Tibial artery (tissue), 4 donors: ENCODE data around the gene DACH1.

Experiments used
- DNase-seq, 2 donors: peaks; one replicate each; pipeline ENCODE4 v3.0.0-alpha.2; 2019
- H3K27ac ChIP-seq, 2 donors: fragments of 200-600 bp; sonication (generic) in 1 of 2; 1 replicate in 1 of 2; 2 replicates in 1 of 2; pipeline ENCODE4 v1.5.1; 2018 to 2019; ENCODE audit warnings: mild to moderate bottlenecking in 1 of 2
- H3K27me3 ChIP-seq, 2 donors: fragments of 200-600 bp; sonication (generic) in 1 of 2; one replicate each; pipeline versions ENCODE4 v1.5.1 to v1.6.0; 2016 to 2019
- H3K36me3 ChIP-seq, 3 donors: fragments of 200-600 bp; sonication (generic) in 2 of 3; one replicate each; pipeline ENCODE4 v1.5.1; 2016 to 2019; ENCODE audit warnings: mild to moderate bottlenecking in 2 of 3
- H3K4me1 ChIP-seq, 4 donors: fragments of 200-600 bp; sonication (generic) in 2 of 4; 1 replicate in 3 of 4; 2 replicates in 1 of 4; pipeline ENCODE4 v1.5.1; 2016 to 2019
- H3K4me3 ChIP-seq, 2 donors: fragments of 200-600 bp; sonication (generic) in 1 of 2; 1 replicate in 1 of 2; 2 replicates in 1 of 2; pipeline ENCODE4 v1.5.1; 2018 to 2019; ENCODE audit warnings: mild to moderate bottlenecking in 2 of 2
- H3K9me3 ChIP-seq, 3 donors: fragments of 200-600 bp; sonication (generic) in 1 of 3; one replicate each; pipeline ENCODE4 v1.5.1; 2016 to 2019
- intact Hi-C: fragments of 100-400 bp; cut with DNase I; formaldehyde crosslinking; loops from one replicate; pipeline ENCODE4 v1.15.0; 2023; ENCODE audit warnings: low total_unique reads
- TF ChIP-seq, protein P1 (sequence below), 2 experiments: fragments of 200-600 bp in 1 of 2; fragments of 450-650 bp in 1 of 2; IDR thresholded peaks; one replicate each; pipeline ENCODE4 v1.5.1; 2017 to 2019; ENCODE audit warnings: antibody characterized with exemption in 2 of 2, mild to moderate bottlenecking in 1 of 2, moderate library complexity in 1 of 2

DACH1 gene

DNA sequence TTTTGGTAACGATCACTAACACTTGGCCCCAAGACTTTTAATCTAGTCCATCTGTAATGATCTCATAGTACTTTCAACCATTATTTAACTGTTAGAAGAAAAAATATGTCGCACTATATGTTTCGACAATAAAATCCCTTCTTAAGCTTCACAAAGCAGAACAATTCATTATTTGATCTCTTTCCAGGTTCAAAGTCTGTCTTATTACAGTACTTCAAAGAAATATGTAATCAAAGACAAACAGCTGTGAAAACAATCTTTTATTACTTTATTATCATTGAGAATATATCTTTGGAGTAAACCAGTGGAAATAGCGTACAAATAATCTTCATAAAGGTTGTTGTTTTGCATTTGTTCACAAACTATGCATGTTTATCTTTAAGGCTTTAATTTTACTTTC is 93.5 kb downstream of the DACH1 start:
- intact Hi-C loops: no loop called here
- H3K36me3 ChIP-seq: no peaks in the 10 kb centered on the region
- H3K9me3 ChIP-seq: no peaks in the 10 kb centered on the region
- no peak for DNase-seq
- no peaks in the 10 kb centered on the region for H3K27me3 ChIP-seq
- H3K27ac ChIP-seq: no peak overlapping the region
- no peaks in the 10 kb centered on the region for H3K4me1 ChIP-seq
- TF ChIP-seq, protein P1, sequence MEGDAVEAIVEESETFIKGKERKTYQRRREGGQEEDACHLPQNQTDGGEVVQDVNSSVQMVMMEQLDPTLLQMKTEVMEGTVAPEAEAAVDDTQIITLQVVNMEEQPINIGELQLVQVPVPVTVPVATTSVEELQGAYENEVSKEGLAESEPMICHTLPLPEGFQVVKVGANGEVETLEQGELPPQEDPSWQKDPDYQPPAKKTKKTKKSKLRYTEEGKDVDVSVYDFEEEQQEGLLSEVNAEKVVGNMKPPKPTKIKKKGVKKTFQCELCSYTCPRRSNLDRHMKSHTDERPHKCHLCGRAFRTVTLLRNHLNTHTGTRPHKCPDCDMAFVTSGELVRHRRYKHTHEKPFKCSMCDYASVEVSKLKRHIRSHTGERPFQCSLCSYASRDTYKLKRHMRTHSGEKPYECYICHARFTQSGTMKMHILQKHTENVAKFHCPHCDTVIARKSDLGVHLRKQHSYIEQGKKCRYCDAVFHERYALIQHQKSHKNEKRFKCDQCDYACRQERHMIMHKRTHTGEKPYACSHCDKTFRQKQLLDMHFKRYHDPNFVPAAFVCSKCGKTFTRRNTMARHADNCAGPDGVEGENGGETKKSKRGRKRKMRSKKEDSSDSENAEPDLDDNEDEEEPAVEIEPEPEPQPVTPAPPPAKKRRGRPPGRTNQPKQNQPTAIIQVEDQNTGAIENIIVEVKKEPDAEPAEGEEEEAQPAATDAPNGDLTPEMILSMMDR (IDR thresholded peaks at IDR 0.05): no peak
- no peak overlapping the region for H3K4me3 ChIP-seq

DNA sequence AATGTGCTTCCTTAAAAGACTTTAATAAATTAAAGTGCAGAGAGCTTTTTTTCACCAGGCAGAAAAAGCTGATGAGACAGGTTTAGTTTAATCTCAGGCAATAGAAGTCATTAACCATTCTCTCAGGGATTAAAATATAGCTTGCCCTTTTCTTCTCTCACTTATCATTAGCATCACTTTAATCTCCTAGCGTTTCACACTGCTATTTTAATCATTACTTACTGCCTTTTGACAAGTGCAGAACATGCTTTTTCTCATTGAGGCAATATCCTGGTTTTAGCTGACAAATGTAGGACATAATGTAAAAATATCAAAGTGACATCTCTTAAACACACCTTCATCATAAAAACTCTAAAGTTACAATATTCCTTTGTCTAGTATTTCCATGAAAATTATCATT is 94.6 kb downstream of the DACH1 start:
- TF ChIP-seq, protein P1 (IDR thresholded peaks at IDR 0.05): no peak
- intact Hi-C loops: no loop called here
- Histone ChIP-seq H3K27me3 (no peaks in the 10 kb centered on the region), H3K9me3 (no peaks in the 10 kb centered on the region), H3K36me3 (no peaks in the 10 kb centered on the region), H3K4me3 (no peak overlapping the region), H3K27ac (no peak overlapping the region), H3K4me1 (no peaks in the 10 kb centered on the region)
- no peak for DNase-seq

DNA sequence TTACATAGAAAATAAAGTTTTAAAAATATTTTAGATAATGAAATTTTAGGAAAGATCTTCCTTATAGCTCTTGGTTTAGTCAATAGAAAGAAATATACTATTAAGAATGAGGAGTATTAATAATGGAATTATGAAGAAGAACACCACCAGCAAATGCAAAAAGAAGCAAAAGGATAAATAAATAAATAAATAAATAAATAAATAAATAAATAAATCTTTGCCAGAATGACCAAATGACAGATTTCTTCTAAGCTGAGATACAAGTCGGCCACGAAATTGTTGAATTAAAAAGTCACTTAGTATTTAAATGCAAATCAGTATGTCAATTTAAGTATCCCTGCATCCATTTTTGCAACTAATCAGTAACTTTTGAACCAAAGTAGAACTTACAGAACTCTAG is 95.9 kb downstream of the DACH1 start:
- Histone ChIP-seq H3K27ac (no peak overlapping the region), H3K27me3 (no peaks in the 10 kb centered on the region), H3K9me3 (no peaks in the 10 kb centered on the region), H3K36me3 (no peaks in the 10 kb centered on the region), H3K4me3 (no peak overlapping the region), H3K4me1 (no peaks in the 10 kb centered on the region)
- intact Hi-C loops: no loop called here
- no peak for DNase-seq
- TF ChIP-seq, protein P1 (IDR thresholded peaks at IDR 0.05): no peak

DNA sequence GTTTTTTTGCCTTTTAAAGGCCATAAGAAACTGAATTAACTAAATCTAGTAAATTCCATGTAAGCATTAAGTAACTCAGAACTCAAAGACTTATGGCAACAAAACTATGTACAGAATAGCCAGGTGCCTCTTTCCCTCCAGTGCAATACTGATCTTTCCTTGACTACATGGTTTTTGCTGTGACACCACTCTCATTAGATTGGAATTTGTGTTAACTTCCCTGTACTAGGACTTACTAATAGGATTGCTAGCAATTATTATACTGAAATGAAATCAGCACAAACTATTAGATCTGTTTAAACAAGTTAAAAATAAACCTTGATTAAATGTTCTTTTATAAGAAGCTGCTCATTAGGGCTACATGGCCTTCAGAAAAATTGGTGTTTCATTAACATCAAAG is 96.3 kb downstream of the DACH1 start:
- DNase-seq: no peak
- H3K27ac ChIP-seq: no peak overlapping the region
- no peaks in the 10 kb centered on the region for H3K27me3 ChIP-seq
- H3K4me3 ChIP-seq: no peak overlapping the region
- TF ChIP-seq, protein P1 (IDR thresholded peaks at IDR 0.05): no peak
- H3K4me1 ChIP-seq: no peaks in the 10 kb centered on the region
- intact Hi-C loops: no loop called here
- H3K36me3 ChIP-seq: no peaks in the 10 kb centered on the region
- H3K9me3 ChIP-seq: no peaks in the 10 kb centered on the region

DNA sequence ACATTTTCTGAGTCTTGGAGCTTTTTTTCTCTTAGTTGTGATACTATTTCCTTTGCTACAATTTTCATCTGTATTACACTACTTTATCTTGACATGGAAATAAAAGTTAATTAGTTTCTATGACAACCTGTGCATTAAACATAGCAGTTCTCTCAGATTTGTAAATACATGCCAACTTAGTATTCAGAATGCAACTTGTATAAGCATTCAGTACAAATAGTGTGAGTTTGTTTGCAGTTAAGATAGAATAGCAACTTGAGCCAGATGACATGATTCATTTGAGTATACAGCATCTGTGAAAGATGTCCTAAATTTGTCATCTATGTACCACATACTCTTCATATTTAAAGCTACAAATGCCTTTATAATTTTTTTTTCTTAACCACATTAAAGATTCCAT is 98.1 kb downstream of the DACH1 start:
- Histone ChIP-seq H3K4me1 (no peaks in the 10 kb centered on the region), H3K27me3 (no peaks in the 10 kb centered on the region), H3K27ac (no peak overlapping the region), H3K4me3 (no peak overlapping the region), H3K9me3 (no peaks in the 10 kb centered on the region), H3K36me3 (no peaks in the 10 kb centered on the region)
- DNase-seq: no peak
- TF ChIP-seq, protein P1 (IDR thresholded peaks at IDR 0.05): no peak
- intact Hi-C loops: no loop called here
